HTR-8/SVneo (cell line): ENCODE results near the gene ARHGAP45.
"Not testable (repeated sequence)": the region's sequence is repeated elsewhere in the genome, so short reads cannot be mapped to it uniquely, and the experiment has no call there.

Experiments
- DNase-seq: peaks from one replicate; pipeline ENCODE4 v3.0.0; 2011; ENCODE audit warnings: low spot score, mixed read lengths; ENCODE audit not compliant: insufficient read length
- FAIRE-seq: peaks from 2 replicates; lab custom pipeline; 2011; peaks lifted over from hg19 to GRCh38; lab: Jason Lieb, UNC

ARHGAP45 gene, protein sequence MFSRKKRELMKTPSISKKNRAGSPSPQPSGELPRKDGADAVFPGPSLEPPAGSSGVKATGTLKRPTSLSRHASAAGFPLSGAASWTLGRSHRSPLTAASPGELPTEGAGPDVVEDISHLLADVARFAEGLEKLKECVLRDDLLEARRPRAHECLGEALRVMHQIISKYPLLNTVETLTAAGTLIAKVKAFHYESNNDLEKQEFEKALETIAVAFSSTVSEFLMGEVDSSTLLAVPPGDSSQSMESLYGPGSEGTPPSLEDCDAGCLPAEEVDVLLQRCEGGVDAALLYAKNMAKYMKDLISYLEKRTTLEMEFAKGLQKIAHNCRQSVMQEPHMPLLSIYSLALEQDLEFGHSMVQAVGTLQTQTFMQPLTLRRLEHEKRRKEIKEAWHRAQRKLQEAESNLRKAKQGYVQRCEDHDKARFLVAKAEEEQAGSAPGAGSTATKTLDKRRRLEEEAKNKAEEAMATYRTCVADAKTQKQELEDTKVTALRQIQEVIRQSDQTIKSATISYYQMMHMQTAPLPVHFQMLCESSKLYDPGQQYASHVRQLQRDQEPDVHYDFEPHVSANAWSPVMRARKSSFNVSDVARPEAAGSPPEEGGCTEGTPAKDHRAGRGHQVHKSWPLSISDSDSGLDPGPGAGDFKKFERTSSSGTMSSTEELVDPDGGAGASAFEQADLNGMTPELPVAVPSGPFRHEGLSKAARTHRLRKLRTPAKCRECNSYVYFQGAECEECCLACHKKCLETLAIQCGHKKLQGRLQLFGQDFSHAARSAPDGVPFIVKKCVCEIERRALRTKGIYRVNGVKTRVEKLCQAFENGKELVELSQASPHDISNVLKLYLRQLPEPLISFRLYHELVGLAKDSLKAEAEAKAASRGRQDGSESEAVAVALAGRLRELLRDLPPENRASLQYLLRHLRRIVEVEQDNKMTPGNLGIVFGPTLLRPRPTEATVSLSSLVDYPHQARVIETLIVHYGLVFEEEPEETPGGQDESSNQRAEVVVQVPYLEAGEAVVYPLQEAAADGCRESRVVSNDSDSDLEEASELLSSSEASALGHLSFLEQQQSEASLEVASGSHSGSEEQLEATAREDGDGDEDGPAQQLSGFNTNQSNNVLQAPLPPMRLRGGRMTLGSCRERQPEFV

DNA sequence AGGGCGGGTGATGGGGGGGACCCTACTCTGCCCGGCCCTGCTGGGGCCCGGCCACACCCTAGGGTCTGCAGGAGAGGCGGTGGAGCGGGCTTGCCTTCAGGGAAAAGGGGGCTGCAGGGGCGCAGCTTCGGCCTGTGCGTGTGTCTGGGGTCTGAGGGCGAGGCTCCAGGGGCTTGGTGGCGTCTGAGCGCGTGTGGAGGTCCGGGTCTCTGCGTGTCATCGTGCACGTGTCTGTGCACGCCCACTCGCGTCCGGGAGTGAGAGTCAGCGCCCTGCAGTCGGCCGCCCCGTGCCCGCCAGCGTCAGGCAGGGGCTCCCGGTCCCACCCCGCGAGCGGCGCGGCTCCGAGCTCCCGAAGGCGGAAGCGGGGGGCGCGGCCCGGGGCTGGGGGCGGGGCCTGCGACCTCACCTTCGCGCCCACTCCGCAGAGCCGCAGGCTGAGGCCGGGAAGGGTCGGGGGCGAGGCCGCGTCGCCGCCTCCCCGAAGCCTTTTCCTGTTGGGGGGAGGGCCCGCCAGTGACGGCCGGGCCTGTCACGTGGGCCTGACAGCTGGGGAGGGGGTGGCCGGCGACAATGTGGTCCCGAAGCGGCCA, at the start of gene ARHGAP45:
Gene ARHGAP45, plus strand, starts transcription at position 420 of the 593 bp plus-strand sequence. CDS start 239 bp downstream, outside the sequence.
- FAIRE-seq (no peak), DNase-seq (no peak)

DNA sequence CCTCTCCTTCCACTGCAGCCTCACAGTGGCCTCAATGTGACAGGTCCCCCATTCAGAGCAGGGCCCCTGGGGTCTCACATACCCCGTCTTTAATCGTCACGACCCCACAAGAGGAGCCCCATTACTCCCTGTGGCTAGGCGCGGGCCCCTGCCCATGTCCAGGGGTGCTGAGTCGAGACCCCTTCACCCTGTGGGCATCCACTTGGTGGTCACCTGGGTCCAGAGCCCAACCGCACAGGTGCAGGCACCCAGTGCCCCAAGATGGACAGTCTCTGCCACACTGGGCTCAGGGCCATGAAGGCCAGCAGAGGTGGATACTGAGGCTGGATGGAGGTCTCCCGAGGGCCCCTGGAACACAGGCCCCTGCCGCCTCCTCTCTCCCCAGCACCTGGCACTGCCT, 49.1 kb upstream of the ARHGAP45 start:
- FAIRE-seq (no peak), DNase-seq (no peak)

DNA sequence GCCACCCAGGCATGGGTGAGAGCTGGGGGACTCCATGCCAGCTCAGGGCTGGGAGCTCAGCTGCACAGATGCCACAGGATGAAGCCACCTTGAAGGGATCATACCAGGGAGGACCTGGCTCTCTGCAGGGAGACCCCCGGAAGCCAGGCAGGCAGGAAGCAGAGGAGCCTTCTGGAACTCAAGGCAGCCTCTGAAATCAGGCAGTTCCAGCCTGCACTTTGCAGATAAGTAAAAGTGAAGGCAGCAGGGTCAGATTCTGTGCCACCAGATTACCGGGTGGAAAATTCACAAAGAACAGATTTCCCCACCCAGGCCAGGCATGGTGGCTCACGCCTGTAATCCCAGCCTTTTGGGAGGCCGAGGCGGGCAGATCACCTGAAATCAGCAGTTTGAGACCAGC, 48.6 kb upstream of the ARHGAP45 start:
- DNase-seq (no peak), FAIRE-seq (no peak)

DNA sequence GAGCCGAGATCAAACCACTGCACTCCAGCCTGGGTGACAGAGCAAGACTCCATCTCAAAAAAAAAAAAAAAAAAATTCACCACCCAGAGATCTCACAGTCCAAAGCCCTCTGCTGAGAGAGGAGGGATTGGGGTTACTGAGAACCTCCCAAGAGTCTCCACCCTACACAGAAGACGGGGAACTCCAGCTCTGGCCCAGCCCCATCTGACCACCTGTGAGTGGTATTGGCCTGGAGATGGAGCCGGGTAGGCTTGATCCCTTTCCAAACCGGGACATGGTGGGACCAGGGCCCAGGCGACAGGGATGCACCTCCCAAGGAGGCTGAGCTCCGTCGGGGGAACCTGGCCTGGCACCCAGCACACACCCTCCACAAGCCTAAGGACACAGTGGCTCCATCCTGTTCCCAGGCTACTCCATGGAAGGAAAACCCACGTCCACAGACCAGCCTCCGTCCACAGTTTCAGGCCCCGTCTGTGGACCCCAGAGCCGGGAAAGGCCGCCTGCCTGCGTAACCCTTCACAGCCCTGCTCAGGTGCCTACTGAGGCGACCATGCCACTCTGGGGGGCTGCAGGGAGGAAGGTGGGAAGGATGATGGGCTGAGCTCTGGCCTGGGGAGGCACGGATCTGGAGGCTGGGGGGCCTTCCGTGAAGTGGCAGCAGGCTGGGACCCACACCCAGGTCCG, 47.9 kb upstream of the ARHGAP45 start:
- no peak for FAIRE-seq
- DNase-seq, result no peak

DNA sequence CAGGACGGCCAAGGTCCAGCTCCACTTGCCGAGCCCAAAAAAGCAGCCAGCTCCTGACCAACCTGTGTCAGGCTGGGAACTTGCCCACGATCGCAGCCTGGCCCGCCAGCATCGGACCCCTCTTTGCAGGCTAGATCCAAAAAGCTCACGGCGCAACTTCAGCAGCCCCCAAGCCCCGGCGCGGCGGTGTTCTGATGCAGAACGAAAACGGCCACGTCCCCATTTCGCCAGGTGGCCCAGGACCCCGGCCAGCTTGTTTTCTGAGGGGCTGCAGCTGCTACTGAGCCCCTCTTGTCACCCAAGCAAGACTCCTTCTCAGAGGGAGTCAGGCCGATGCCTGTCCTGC, 47.4 kb upstream of the ARHGAP45 start:
- DNase-seq (no peak), FAIRE-seq (no peak)

DNA sequence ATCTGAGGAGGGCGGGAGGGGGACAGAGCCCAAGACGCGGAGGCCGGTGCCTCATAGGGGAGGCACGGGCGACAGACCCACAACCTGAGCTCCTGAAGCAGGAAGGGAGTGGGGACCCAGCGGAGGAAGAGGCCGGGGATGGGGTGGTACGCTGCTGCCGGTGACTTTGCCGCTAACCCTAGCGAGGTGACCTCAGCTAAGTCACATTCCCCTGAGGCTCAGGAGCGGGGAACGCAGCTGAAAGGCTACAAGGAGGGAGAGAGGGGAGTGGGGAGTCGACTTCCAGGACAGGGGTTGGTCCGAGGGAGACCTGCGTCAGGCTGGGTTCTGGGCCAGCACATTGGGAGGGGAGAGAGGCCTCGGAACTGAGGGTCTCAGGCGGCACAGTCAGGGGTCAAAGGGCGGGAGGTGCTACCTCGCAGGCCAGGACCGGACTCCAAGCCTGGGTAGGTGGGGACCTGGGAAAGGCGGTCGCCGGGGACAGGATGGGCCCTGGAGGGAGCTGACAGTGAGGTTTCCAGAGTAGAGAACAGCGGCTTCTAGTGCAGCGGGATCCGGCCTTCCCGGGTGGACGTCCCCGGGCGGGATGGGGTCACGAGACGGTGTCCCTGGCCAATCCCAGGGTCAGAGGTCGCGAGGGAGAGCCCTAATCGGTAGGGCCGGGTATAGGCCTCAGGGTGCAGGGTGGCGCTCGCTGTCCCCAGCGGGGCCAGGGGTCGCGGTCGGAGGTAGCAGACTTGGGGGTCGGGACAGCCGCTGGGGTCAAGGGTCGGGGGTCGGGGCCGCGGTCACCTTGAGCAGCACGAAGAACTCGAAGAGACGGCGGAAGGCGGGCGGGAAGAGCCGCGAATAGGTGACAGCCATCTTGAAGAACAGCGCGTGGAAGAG, 46.7 kb upstream of the ARHGAP45 start:
- FAIRE-seq (no peak), DNase-seq (no peak)

DNA sequence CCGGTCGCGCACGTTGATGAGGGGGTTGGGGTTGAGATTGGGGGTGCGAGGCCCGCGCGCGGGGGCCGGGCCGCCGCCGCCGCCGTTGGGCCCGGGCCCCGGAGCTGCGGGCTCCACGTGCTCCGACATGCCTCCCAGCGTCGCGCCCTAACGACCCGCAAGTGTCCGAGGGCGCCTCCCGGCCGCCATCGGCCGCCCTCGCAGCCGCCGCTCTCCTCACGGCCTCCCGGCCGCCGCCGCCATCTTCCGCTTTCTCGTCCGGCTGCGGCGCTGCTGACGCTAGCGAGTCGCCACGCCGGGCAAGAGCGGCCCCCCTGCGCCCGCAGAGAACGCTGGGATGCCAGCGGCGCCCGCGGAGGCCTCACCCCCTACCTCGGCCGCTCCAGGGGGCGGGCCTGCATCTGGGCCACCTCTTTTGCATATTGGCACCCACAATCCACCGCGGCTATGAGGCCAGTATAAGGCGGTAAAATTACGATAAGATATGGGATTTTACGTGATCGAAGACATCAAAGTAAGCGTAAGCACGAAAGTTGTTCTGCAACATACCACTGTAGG, 46.0 kb upstream of the ARHGAP45 start, which contains the start of gene TMEM259:
Gene TMEM259, minus strand, starts transcription at position 256 of the 558 bp plus-strand sequence. Its CDS starts 127 bp downstream, at position 129.
- peak; percentile 38 for FAIRE-seq
- DNase-seq, result peak; percentile 86

DNA sequence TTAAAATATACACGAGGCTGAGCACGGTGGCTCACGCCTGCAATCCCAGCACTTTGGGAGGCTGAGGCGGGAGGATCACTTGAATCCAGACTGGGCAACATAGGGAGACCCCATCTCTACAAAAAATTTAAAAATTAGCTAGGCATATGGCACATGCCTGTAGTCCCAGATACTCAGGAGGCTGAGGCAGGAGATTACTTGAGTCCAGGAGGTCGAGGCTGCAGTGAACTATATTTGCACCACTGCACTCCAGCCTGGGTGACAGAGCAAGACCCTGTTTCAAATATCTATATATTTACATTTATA, 43.1 kb upstream of the ARHGAP45 start:
- FAIRE-seq, DNase-seq: not testable (repeated sequence)

DNA sequence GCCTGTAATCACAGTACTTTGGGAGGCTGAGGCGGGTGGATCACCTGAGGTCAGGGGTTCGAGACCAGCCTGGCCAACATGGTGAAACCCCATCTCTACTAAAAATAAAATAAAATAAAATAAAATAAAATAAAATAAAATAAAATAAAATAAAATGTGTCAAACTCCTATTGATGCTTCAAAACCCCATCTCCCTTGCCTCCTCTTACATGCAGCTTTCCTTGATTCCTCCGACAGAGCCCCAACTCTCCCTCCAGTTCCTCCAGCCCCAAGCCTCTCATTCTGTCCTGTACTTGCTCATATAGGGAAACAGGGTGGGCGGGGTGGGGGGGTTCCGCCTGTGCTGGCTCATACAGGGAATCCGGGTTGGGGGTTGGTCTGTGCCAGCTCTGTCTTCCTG, 41.9 kb upstream of the ARHGAP45 start:
- not testable (repeated sequence) for FAIRE-seq, DNase-seq

DNA sequence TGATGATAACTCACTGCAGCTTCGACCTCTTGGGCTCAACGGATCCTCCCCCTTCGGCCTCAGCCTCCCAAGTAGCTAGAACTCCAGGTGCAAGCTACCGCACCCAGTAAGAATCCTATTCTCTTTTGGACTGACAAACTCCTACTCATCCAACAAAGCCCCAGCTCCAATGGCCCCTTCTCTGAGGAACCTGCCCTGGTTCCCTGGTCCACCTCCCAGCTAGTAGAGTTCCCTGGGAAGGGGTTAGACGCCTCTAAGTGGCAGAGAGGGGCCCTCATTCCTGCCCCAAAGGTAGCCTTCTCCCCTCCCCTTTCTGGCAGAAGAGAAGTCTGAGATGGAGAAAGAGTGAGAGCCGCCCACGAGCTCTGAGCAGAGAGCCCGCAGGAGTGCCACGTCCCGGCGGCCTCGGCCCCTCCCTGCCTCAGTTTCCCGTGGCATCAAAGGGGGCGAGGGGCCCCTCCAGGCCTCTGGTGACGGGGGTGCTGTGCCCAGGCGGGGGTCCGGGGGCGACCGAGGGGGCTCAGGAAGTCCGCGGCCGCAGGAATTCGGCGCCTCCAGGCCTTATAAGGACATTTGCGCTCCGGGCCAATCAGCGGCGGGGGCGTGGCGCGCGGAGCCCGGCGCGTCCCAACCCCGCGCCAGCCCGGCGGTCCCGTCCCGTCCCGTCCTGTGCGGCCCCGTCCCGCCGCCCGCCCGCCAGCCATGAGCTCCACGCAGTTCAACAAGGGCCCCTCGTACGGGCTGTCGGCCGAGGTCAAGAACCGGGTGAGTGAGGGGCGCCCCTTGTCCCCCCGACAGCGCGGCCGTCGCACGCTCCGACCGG, 40.8 kb upstream of the ARHGAP45 start, which contains the start of gene CNN2:
Gene CNN2, plus strand, starts transcription at position 649 of the 823 bp plus-strand sequence. Its CDS starts 54 bp downstream, at position 703.
- FAIRE-seq, result no peak
- peak; percentile 60 for DNase-seq

DNA sequence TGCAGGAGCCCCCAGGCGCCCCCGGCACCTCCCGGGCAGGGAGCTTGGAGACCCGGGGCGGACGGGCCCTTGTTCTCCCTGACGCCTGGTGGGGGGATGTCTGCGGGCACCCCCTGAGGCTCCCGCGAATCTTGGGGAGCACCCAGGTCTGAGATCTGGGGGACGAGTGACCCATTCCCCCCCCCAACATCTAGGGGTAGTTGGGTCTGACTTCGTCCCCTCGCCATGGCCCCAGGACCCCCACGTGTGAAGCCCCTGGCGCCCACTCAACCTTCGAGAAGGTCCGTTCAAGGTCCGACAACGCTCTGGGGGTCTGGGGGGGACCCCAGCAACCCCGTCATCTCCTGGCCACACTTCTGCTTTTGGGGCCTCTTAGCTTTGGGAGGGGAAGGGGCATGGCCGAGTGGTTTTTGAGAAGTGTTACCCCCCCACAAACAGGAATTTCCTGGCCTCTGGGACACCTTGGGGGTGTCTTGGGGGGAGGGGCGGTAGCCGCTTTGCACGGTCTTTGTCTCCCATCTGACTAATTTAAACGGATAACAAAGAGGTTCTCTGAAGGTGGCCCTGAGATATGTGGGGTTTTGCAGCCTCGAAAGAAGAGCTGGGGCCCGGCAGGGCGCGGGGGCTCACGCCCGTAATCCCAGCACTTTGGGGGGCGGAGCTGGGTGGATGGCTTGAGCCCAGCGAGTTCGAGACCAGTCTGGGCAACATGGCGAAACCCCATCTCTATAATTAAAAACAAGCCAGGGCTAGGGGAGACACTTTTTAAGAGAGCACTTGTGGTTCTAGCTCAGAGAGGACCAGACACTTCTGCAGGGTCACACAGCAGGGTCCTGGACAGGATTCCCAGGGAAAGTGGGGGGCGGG, 40.0 kb upstream of the ARHGAP45 start:
- FAIRE-seq (no peak), DNase-seq (no peak)

DNA sequence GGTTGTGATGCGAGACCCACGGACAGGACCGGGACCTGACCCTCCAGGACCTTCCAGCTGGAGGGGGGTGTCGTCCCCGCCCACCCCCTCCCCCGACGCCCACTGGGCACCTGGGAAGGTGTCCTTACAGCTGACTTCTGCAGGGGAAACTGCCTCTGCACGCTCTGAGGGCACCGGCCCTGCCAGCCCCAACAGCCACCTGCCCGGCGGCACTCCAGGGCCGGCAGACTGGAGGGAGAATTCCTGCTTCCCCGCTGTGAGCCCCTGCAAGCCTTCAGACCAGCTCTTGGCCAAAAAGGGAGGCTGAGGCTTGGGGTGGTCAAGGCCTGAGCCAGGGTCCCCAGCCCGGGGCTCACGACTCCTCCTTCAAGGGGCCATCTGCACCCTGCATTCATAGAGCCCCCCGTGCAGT, 39.3 kb upstream of the ARHGAP45 start:
- DNase-seq (no peak), FAIRE-seq (no peak)

DNA sequence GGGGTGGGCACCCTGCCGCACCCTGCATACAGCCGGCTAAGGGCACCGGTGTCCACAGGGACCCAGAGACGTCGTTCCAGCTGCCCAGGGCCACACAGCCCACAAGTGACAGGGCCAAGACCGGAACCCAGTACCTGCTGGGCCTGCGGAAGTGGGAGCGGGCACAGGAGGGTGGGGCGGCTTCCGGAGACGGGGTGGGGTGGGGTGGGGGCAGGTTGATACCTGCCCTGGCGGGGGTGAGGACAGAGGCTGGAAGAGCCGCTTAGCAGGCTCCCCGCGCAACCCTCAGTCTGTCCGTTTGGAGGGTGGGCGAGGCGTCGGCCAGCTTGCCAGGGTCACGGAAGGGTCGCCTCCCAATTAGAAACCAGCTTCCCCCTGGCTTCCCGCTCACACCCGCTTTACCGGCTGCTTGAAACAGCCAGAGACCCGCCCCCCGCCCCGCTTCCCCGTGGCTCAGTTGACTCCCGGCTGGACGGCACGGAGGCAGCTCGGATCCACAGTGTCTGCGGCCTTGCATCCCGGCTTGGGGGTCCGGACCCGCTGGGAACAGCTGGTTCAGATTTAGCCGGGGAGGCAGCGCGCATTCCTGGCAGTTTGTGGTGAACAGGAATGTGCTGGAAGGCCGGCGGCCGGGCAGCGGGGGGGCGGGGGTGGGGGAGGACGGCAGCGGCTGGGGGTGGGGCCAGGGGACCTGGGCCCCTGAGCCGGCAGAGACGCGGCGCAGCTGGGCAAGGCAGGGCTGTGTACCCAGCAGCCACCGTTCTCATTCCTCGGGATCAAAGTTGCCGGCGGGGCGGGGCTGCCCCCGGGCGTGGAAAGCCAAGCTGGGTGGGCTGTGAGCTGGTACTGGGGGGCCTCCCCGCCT, 38.7 kb upstream of the ARHGAP45 start:
- DNase-seq, result peak; percentile 84
- peak; percentile 93 for FAIRE-seq

DNA sequence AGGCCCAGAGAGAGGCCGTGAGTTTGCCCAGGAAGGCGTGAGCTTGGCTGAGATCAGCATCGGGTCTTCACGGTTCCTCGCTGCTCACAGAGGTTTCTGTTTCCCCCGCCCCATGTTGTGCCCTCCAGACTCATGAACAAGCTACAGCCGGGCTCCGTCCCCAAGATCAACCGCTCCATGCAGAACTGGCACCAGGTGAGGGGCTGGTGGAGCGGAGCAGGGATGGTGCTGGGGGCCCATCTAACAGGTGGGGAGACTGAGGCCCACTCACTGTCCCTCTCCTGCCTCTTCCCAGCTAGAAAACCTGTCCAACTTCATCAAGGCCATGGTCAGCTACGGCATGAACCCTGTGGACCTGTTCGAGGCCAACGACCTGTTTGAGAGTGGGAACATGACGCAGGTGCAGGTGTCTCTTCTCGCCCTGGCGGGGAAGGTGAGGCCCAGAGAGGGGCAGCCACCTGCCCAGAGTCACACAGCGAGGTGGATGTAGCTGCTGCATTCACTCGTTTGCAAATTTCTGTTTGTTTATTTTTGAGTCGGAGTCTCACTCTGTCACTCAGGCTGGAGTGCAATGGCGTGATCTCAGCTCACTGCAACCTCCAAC, 34.6 kb upstream of the ARHGAP45 start:
- DNase-seq (no peak), FAIRE-seq (no peak)

DNA sequence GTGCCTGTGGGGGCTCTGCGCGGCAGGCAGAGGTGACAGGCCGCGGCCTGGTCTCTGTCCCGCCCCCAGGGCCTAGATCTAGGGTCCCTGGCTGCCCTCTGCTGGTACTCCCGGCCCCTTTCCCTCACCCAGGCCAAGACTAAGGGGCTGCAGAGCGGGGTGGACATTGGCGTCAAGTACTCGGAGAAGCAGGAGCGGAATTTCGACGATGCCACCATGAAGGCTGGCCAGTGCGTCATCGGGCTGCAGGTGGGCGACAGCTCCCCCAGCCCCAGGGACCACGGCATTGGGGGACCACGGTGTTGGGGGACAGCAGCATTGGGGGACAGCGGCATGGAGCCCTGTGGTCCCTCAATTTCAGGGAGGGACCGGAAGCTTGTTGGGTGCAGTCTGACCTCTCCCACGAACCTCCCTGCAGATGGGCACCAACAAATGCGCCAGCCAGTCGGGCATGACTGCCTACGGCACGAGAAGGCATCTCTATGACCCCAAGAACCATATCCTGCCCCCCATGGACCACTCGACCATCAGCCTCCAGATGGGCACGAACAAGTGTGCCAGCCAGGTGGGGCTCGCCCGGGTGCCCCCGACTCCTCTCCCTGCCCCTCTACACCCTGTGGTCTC, 30.9 kb upstream of the ARHGAP45 start:
- no peak for DNase-seq
- FAIRE-seq, result no peak
